ENCODE measurements around the gene MED26. TPM values are rescaled to one million over a fixed set of nuclear protein-coding genes. Genes with fewer than 3 reads are reported as not detected.

MED26 gene
- total and polyA plus RNA-seq, 2 of the 8 experiments (the other 6 are each of a cell fraction or from before 2014, with no cell fraction given), result 5.3 to 10.7 TPM

GRCh38 chr19:16638666-16639065, 10.7 kb upstream of the MED26 start:
- Histone ChIP-seq H2AK5ac (ENCODE audit: low read depth, low read length) (no peak overlapping the region), H3K56ac (replicated peaks; ENCODE audit: insufficient read length, low read depth, low read length) (no peak overlapping the region), H2BK20ac (ENCODE audit: low read length) (no peak overlapping the region), H3K14ac (ENCODE audit: insufficient read length) (no peak overlapping the region), H2BK5ac (ENCODE audit: low read depth, low read length) (no peak overlapping the region), H4K91ac (replicated peaks; ENCODE audit: insufficient read length, low read length) (no peak overlapping the region), H3K23ac (ENCODE audit: insufficient read length) (no peak overlapping the region), H3K18ac (ENCODE audit: extremely low read depth, low read length) (no peak overlapping the region), H3K79me2 (ENCODE audit: control insufficient read depth in 1 of 2, insufficient read depth in 2 of 2, low read length in 2 of 2) (peaks cover 3 to 44% of the 10 kb centered on the region in 2 experiments; a peak in 3 of 4 replicates), H3K23me2 (ENCODE audit: low read depth, low read length) (no peaks in the 10 kb centered on the region), H4K8ac (ENCODE audit: extremely low read depth, insufficient read depth, low read length) (no peak overlapping the region), H4K20me1 (replicated peaks in 1 of 2; ENCODE audit: control insufficient read depth in 1 of 2, insufficient read depth in 2 of 2, low read length in 2 of 2) (peaks cover 4 to 9% of the 10 kb centered on the region in 2 experiments), H2BK120ac (replicated peaks; ENCODE audit: low read depth, low read length) (no peak overlapping the region), H3K4me2 (ENCODE audit: insufficient read depth in 1 of 2, low read depth in 2 of 2, low read length in 2 of 2) (no peak overlapping the region), H3K4ac (replicated peaks; ENCODE audit: insufficient read length, low read depth, low read length) (no peak overlapping the region), H3K9ac (replicated peaks in 1 of 4; ENCODE audit: extremely low read depth in 1 of 4, low read depth in 3 of 4, low read length in 3 of 4) (no peak overlapping the region), H3K9me3 (ENCODE audit: insufficient read depth in 2 of 2, low read depth in 1 of 2, low read length in 1 of 2) (no peaks in the 10 kb centered on the region), H3K36me3 (ENCODE audit: control insufficient read depth in 2 of 4, insufficient read depth in 4 of 4, low read length in 3 of 4) (peaks cover 15 to 33% (median 23%) of the 10 kb centered on the region in 4 experiments), H3K4me1 (replicated peaks in 1 of 4; ENCODE audit: control insufficient read depth in 3 of 4, insufficient read depth in 4 of 4, low read length in 3 of 4) (no peaks in the 10 kb centered on the region), H2AFZ (ENCODE audit: low read length) (no peak overlapping the region), H2BK12ac (ENCODE audit: low read depth, low read length) (no peak overlapping the region), H3K79me1 (ENCODE audit: low read depth, low read length) (peaks cover 3% of the 10 kb centered on the region; the same call in 1 of the 2 replicates), H3K27ac (ENCODE audit: low read depth, low read length) (no peak overlapping the region), H3K4me3 (ENCODE audit: extremely low read depth in 1 of 4, insufficient read depth in 2 of 4, low read depth in 3 of 4, low read length in 4 of 4) (no peak overlapping the region), H3K27me3 (replicated peaks in 1 of 4; ENCODE audit: control insufficient read depth in 3 of 4, extremely low read depth in 1 of 4, insufficient read depth in 3 of 4, low read length in 3 of 4) (no peaks in the 10 kb centered on the region), H2BK15ac (ENCODE audit: low read length) (no peak overlapping the region), H4K5ac (ENCODE audit: insufficient read length, low read depth, low read length) (no peak overlapping the region)
- DNase-seq (ENCODE audit: low read depth in 1 of 2, low spot score in 2 of 2), result no peak
- TF ChIP-seq TEAD4 (IDR thresholded peaks at IDR 0.05; ENCODE audit: low read depth, low read length) (no peak), SP2 (IDR thresholded peaks at IDR 0.05; ENCODE audit: low read length) (no peak)
- POLR2A ChIA-PET (ENCODE audit: partially characterized antibody), result interaction anchor here (0.6 to 4.7 kb wide), 4 partner anchors 10 to 1797 kb away, joined by 3 to 27 read pairs (median 5); partner anchors contain the start of gene MED26
- 81% methylated on average over 1 of the region's 1 CpG; no CpG with 5 or more reads in 1 of the 2 experiments for WGBS, 2 experiments (ENCODE audit: extremely low coverage in 1 of 2, insufficient coverage in 1 of 2, insufficient read length in 1 of 2, insufficient replicate concordance in 2 of 2, low coverage in 1 of 2, low lambda C conversion rate in 2 of 2, missing lambda C conversion rate in 1 of 2)
- CTCF ChIA-PET (ENCODE audit: partially characterized antibody), result interaction anchor here (0.9 to 1.2 kb wide), 2 partner anchors 9 to 12 kb away, joined by 3 read pairs; no protein-coding TSS in a partner anchor
- FAIRE-seq, result no peak

Data from H1 (cell line).